ENCODE measurements around the gene KHNYN.

KHNYN gene

DNA sequence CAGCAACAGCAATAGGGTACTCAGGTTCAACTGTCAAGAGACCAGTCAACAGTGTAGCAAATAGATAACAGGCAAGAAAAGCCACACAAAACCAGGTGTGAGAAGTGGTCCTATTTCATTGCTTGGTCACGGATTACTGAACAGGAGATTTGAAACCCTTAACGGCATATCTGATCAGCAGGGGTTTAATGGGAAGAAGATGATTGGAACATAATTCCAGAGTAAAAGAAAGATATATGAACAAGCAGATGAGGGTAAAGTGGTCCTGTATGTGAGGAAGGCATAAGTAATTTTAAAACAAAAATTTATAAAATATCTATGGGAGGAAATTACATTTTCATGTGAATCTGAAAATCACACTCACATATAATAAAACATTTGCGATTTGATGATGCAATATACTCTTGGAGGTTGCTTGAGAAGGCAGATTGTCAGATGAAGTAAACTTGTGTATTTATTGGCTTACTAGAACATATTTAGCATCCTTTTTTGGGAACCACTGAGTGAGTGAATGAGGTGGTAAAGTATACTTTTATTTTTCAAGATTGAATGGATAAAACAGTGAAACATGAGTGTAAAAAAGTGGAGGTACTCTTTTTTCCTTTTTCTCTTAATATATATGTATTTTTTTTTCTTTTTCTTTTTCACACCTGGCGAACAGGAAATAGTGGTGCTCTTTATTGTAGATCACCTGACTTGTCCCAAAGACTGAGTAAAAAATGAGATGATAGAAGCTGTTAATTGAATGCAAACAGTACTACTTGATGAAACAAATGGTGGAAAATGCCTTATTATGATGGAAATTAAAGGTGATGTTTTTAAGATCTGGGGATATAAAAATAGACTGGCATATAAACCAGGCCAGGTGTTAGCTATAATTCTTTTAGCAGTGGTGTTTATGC is 34.4 kb downstream of the KHNYN start (continued):
- TF ChIP-seq, protein P1, sequence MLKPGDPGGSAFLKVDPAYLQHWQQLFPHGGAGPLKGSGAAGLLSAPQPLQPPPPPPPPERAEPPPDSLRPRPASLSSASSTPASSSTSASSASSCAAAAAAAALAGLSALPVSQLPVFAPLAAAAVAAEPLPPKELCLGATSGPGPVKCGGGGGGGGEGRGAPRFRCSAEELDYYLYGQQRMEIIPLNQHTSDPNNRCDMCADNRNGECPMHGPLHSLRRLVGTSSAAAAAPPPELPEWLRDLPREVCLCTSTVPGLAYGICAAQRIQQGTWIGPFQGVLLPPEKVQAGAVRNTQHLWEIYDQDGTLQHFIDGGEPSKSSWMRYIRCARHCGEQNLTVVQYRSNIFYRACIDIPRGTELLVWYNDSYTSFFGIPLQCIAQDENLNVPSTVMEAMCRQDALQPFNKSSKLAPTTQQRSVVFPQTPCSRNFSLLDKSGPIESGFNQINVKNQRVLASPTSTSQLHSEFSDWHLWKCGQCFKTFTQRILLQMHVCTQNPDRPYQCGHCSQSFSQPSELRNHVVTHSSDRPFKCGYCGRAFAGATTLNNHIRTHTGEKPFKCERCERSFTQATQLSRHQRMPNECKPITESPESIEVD (tag by site-specific recombination; IDR thresholded peaks at IDR 0.05): peak; percentile 39; the same call in 1 of the 2 replicates
- no peak for TF ChIP-seq ZNF521 (tag by site-specific recombination; IDR thresholded peaks at IDR 0.05)
- TF ChIP-seq ZBTB17 (tag by site-specific recombination; IDR thresholded peaks at IDR 0.05): 0 out of 2 replicates have a peak, but pooled peaks have one; percentile 14
- no peak for TF ChIP-seq ZNF654 (tag by site-specific recombination; IDR thresholded peaks at IDR 0.05; ENCODE audit: low read depth)
- 0 out of 2 replicates have a peak, but pooled peaks have one; percentile 29 for TF ChIP-seq ZNF610 (tag by site-specific recombination; IDR thresholded peaks at IDR 0.05; ENCODE audit: borderline replicate concordance)
- no peak for TF ChIP-seq KLF16 (tag by site-specific recombination; IDR thresholded peaks at IDR 0.05)
- TF ChIP-seq, protein P2, sequence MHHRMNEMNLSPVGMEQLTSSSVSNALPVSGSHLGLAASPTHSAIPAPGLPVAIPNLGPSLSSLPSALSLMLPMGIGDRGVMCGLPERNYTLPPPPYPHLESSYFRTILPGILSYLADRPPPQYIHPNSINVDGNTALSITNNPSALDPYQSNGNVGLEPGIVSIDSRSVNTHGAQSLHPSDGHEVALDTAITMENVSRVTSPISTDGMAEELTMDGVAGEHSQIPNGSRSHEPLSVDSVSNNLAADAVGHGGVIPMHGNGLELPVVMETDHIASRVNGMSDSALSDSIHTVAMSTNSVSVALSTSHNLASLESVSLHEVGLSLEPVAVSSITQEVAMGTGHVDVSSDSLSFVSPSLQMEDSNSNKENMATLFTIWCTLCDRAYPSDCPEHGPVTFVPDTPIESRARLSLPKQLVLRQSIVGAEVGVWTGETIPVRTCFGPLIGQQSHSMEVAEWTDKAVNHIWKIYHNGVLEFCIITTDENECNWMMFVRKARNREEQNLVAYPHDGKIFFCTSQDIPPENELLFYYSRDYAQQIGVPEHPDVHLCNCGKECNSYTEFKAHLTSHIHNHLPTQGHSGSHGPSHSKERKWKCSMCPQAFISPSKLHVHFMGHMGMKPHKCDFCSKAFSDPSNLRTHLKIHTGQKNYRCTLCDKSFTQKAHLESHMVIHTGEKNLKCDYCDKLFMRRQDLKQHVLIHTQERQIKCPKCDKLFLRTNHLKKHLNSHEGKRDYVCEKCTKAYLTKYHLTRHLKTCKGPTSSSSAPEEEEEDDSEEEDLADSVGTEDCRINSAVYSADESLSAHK (tag by site-specific recombination; IDR thresholded peaks at IDR 0.05): 0 out of 2 replicates have a peak, but pooled peaks have one; percentile 42

DNA sequence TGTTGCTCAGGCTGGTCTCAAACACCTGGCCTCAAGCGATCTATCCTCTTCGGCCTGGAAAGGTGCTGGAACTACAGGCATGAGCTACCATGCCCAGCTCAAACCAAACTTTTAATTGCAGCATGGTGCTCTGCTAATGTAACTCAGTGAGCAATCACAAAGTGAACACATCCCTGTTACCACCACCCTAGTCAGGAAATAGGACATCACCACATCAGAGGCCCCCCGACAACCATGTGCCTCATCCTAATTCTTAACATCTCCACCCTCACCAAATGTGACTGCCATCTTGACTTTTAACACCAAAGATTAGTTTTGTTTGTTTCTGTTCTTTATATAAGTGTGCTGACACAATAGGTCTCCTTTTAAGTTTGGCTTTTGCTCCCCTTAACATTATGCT is 35.6 kb downstream of the KHNYN start:
- H3K27ac ChIP-seq (ENCODE audit: extremely low read depth, low read depth, low read length): no peak overlapping the region
- H3K36me3 ChIP-seq (ENCODE audit: control insufficient read depth in 2 of 2, insufficient read depth in 1 of 2, low read length in 2 of 2): no peaks in the 10 kb centered on the region
- POLR2A ChIA-PET: no interaction called here
- TF ChIP-seq ZNF670 (tag by site-specific recombination; IDR thresholded peaks at IDR 0.05; ENCODE audit: low read depth) (no peak), ZNF555 (tag by site-specific recombination; conservative IDR thresholded peaks at IDR 0.05) (no peak), ZNF623 (tag by site-specific recombination; IDR thresholded peaks at IDR 0.05) (no peak), KLF9 (tag by site-specific recombination; IDR thresholded peaks at IDR 0.05; ENCODE audit: low read depth) (no peak), ZXDB (tag by site-specific recombination; IDR thresholded peaks at IDR 0.05) (no peak)
- TF ChIP-seq, protein P3, sequence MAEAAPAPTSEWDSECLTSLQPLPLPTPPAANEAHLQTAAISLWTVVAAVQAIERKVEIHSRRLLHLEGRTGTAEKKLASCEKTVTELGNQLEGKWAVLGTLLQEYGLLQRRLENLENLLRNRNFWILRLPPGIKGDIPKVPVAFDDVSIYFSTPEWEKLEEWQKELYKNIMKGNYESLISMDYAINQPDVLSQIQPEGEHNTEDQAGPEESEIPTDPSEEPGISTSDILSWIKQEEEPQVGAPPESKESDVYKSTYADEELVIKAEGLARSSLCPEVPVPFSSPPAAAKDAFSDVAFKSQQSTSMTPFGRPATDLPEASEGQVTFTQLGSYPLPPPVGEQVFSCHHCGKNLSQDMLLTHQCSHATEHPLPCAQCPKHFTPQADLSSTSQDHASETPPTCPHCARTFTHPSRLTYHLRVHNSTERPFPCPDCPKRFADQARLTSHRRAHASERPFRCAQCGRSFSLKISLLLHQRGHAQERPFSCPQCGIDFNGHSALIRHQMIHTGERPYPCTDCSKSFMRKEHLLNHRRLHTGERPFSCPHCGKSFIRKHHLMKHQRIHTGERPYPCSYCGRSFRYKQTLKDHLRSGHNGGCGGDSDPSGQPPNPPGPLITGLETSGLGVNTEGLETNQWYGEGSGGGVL (tag by site-specific recombination; IDR thresholded peaks at IDR 0.05): no peak
- CTCF ChIA-PET: no interaction called here
- H3K4me3 ChIP-seq (ENCODE audit: low read depth, low read length): no peak overlapping the region
- H3K4me1 ChIP-seq (ENCODE audit: control insufficient read depth, insufficient read depth, low read length): 0 out of 2 replicates have a peak, but pooled peaks cover 2% of the 10 kb centered on the region
- no peaks in the 10 kb centered on the region for H3K9me3 ChIP-seq (ENCODE audit: control insufficient read depth, insufficient read depth, low read depth, low read length)

DNA sequence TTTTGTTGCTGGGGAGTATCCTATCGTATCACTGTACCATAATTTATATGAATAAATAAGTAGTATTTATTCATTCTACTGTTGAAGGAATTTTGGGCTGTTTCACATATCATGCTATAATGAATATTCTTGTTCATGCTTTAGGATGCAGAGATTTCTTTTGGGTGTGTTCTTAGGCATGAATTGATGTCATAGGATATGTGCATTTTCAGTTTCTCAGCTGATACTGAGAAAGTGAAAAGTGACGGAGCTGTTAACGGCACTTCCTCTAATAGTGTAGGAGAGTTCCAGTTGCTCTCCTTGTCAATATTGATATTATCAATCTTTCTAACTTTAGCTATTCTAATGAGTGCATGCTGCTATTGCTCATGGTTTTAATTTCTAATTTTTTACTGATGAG is 36.1 kb downstream of the KHNYN start:
- Histone ChIP-seq H3K4me3 (ENCODE audit: low read depth, low read length) (no peak overlapping the region), H3K36me3 (ENCODE audit: control insufficient read depth in 2 of 2, insufficient read depth in 1 of 2, low read length in 2 of 2) (no peaks in the 10 kb centered on the region), H3K4me1 (ENCODE audit: control insufficient read depth, insufficient read depth, low read length) (0 out of 2 replicates have a peak, but pooled peaks cover 2% of the 10 kb centered on the region), H3K9me3 (ENCODE audit: control insufficient read depth, insufficient read depth, low read depth, low read length) (no peaks in the 10 kb centered on the region), H3K27ac (ENCODE audit: extremely low read depth, low read depth, low read length) (no peak overlapping the region)
- CTCF ChIA-PET: no interaction called here
- POLR2A ChIA-PET: no interaction called here
- TF ChIP-seq ZXDB (tag by site-specific recombination; IDR thresholded peaks at IDR 0.05): no peak
- no peak for TF ChIP-seq ZNF76 (tag by site-specific recombination; IDR thresholded peaks at IDR 0.05; ENCODE audit: borderline replicate concordance, low read depth)
- TF ChIP-seq, protein P4, sequence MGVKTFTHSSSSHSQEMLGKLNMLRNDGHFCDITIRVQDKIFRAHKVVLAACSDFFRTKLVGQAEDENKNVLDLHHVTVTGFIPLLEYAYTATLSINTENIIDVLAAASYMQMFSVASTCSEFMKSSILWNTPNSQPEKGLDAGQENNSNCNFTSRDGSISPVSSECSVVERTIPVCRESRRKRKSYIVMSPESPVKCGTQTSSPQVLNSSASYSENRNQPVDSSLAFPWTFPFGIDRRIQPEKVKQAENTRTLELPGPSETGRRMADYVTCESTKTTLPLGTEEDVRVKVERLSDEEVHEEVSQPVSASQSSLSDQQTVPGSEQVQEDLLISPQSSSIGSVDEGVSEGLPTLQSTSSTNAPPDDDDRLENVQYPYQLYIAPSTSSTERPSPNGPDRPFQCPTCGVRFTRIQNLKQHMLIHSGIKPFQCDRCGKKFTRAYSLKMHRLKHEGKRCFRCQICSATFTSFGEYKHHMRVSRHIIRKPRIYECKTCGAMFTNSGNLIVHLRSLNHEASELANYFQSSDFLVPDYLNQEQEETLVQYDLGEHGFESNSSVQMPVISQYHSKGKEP (tag by site-specific recombination; IDR thresholded peaks at IDR 0.05): no peak
- TF ChIP-seq ZNF335 (tag by site-specific recombination; conservative IDR thresholded peaks at IDR 0.05): no peak
- TF ChIP-seq RBAK (tag by site-specific recombination; IDR thresholded peaks at IDR 0.05): no peak
- TF ChIP-seq ZNF548 (tag by site-specific recombination; IDR thresholded peaks at IDR 0.05): no peak
- no peak for TF ChIP-seq SCRT1 (tag by site-specific recombination; IDR thresholded peaks at IDR 0.05; ENCODE audit: borderline replicate concordance)
- no peak for TF ChIP-seq MEIS1 (CRISPR knock-in tag; IDR thresholded peaks at IDR 0.05; ENCODE audit: borderline replicate concordance)
- no peak for TF ChIP-seq ZBTB7A (tag by site-specific recombination; IDR thresholded peaks at IDR 0.05; ENCODE audit: low read depth)
- TF ChIP-seq ZIC2 (tag by site-specific recombination; IDR thresholded peaks at IDR 0.05): no peak
- TF ChIP-seq ZBTB48 (tag by site-specific recombination; IDR thresholded peaks at IDR 0.05): no peak
- TF ChIP-seq BCL11A (tag by site-specific recombination; IDR thresholded peaks at IDR 0.05; ENCODE audit: low read depth): no peak
- no peak for TF ChIP-seq ZNF114 (tag by site-specific recombination; IDR thresholded peaks at IDR 0.05)

All from HEK293 (cell line).